Uterus (tissue), 2 donors: ENCODE data around the gene ZBTB2.
"Not testable (repeated sequence)": the region's sequence is repeated elsewhere in the genome, so short reads cannot be mapped to it uniquely, and the experiment has no call there.

Source experiments
- CTCF ChIP-seq, 4 experiments: fragments of 200-600 bp in 2 of 4; fragments of 450-650 bp in 2 of 4; sonication (generic) in 2 of 4; IDR thresholded peaks; one replicate each; pipeline ENCODE4 v1.5.1; 2016 to 2019; ENCODE audit warnings: antibody characterized with exemption in 4 of 4, mild to moderate bottlenecking in 2 of 4, moderate library complexity in 1 of 4
- POLR2A ChIP-seq, 2 donors: fragments of 450-650 bp; IDR thresholded peaks; one replicate each; pipeline ENCODE4 v1.6.1; 2016; ENCODE audit warnings: antibody characterized with exemption in 2 of 2, mild to moderate bottlenecking in 1 of 2, moderate library complexity in 1 of 2

GRCh38 chr6:151382631-151383030 lies 8.7 kb downstream of the ZBTB2 start:
- TF ChIP-seq CTCF, POLR2A (IDR thresholded peaks at IDR 0.05): not testable (repeated sequence)
